HEK293 (cell line): Measurements from ENCODE around the gene CSNK1G1.

Experiments used
- CTCF ChIA-PET: fragments of 350-600 bp; formaldehyde crosslinking; extraction: SDS; loops from one replicate; lab custom pipeline; 2021; ENCODE audit warnings: antibody characterized with exemption; lab: Yijun Ruan, JAX
- POLR2A ChIA-PET: fragments of 300-600 bp; formaldehyde crosslinking; extraction: SDS; loops from one replicate; lab custom pipeline; 2020; ENCODE audit warnings: antibody characterized with exemption, inconsistent platforms; lab: Yijun Ruan, JAX
- H3K27ac ChIP-seq: fragments of 200-500 bp; sonication (Bioruptor generic); 2 replicates; pipeline ENCODE4 v1.5.1; 2014; ENCODE audit warnings: low read depth, low read length, control low read depth, inconsistent platforms; ENCODE audit errors: extremely low read depth
- H3K36me3 ChIP-seq, 2 experiments: fragments of 200-500 bp in 1 of 2; sonication (Bioruptor generic) in 1 of 2; 1 replicate in 1 of 2; 2 replicates in 1 of 2; pipeline ENCODE4 v1.5.1; 2014 to 2017; ENCODE audit warnings: inconsistent platforms in 2 of 2, low read length in 2 of 2; ENCODE audit not compliant: control insufficient read depth in 2 of 2, insufficient read depth in 1 of 2
- H3K4me1 ChIP-seq: fragments of 200-500 bp; sonication (Bioruptor generic); 2 replicates; pipeline ENCODE4 v1.5.1; 2014; ENCODE audit warnings: mild to moderate bottlenecking, low read length, inconsistent platforms; ENCODE audit not compliant: control insufficient read depth, insufficient read depth
- H3K4me3 ChIP-seq: 2 replicates; pipeline ENCODE4 v1.5.1; 2011; ENCODE audit warnings: low read depth, mild to moderate bottlenecking, control low read depth, low read length, moderate library complexity
- H3K9me3 ChIP-seq: fragments of 200-500 bp; sonication (Bioruptor generic); 2 replicates; pipeline ENCODE4 v1.5.1; 2014; ENCODE audit warnings: low read depth, low read length, inconsistent platforms; ENCODE audit not compliant: control insufficient read depth, insufficient read depth
- BCL11B ChIP-seq: fragments of 450-650 bp; formaldehyde crosslinking; IDR thresholded peaks from 2 replicates; pipeline ENCODE4 v1.5.1; 2016; ENCODE audit warnings: low read depth, missing biosample characterization, missing genetic modification characterization
- HOXC10 ChIP-seq: sonication (generic); formaldehyde crosslinking; IDR thresholded peaks from 2 replicates; pipeline ENCODE4 v1.8.1; 2023; ENCODE audit warnings: mild to moderate bottlenecking, missing genetic modification reagents
- KLF1 ChIP-seq: fragments of 450-650 bp; formaldehyde crosslinking; IDR thresholded peaks from 2 replicates; pipeline ENCODE4 v1.5.1; 2016; ENCODE audit warnings: missing biosample characterization, missing genetic modification characterization
- PRDM2 ChIP-seq: fragments of 450-650 bp; formaldehyde crosslinking; IDR thresholded peaks from 2 replicates; pipeline ENCODE4 v1.5.1; 2016; ENCODE audit warnings: missing biosample characterization, missing genetic modification characterization, borderline replicate concordance
- SETDB1 ChIP-seq: IDR thresholded peaks from one replicate; pipeline ENCODE4 v1.6.1; 2017; ENCODE audit warnings: mild to moderate bottlenecking, low read length, moderate library complexity, mixed read lengths; ENCODE audit not compliant: insufficient read length
- TRIM28 ChIP-seq: IDR thresholded peaks from 2 replicates; pipeline ENCODE4 v1.6.1; 2011; ENCODE audit warnings: low read length, control low read depth, borderline replicate concordance
- ZFP41 ChIP-seq: fragments of 450-650 bp; formaldehyde crosslinking; IDR thresholded peaks from 2 replicates; pipeline ENCODE4 v1.5.1; 2016; ENCODE audit warnings: missing biosample characterization, missing genetic modification characterization, borderline replicate concordance
- ZNF146 ChIP-seq: fragments of 450-650 bp; formaldehyde crosslinking; IDR thresholded peaks from 2 replicates; pipeline ENCODE4 v1.5.1; 2016; ENCODE audit warnings: missing biosample characterization, missing genetic modification characterization
- ZNF148 ChIP-seq: fragments of 450-650 bp; formaldehyde crosslinking; IDR thresholded peaks from 2 replicates; pipeline ENCODE4 v1.5.0; 2017; ENCODE audit warnings: missing biosample characterization, missing genetic modification characterization, borderline replicate concordance
- ZNF23 ChIP-seq: fragments of 450-650 bp; formaldehyde crosslinking; IDR thresholded peaks from 2 replicates; pipeline ENCODE4 v1.5.1; 2016; ENCODE audit warnings: missing biosample characterization, missing genetic modification characterization, borderline replicate concordance
- ZNF280C ChIP-seq: fragments of 450-650 bp; formaldehyde crosslinking; IDR thresholded peaks from 2 replicates; pipeline ENCODE4 v1.5.1; 2016; ENCODE audit warnings: missing biosample characterization, missing genetic modification characterization
- ZNF37A ChIP-seq: fragments of 450-650 bp; IDR thresholded peaks from 2 replicates; pipeline ENCODE4 v1.5.1; 2018; ENCODE audit warnings: missing biosample characterization, missing genetic modification characterization
- ZNF473 ChIP-seq: fragments of 450-650 bp; formaldehyde crosslinking; IDR thresholded peaks from 2 replicates; pipeline ENCODE4 v1.5.1; 2017; ENCODE audit warnings: missing biosample characterization, missing genetic modification characterization
- ZNF654 ChIP-seq: fragments of 450-650 bp; formaldehyde crosslinking; IDR thresholded peaks from 2 replicates; pipeline ENCODE4 v1.5.1; 2016; ENCODE audit warnings: low read depth, missing biosample characterization, missing genetic modification characterization
- ZNF658 ChIP-seq: fragments of 450-650 bp; formaldehyde crosslinking; IDR thresholded peaks from 2 replicates; pipeline ENCODE4; 2016; ENCODE audit warnings: missing biosample characterization, missing genetic modification characterization
- ZNF677 ChIP-seq: fragments of 450-650 bp; IDR thresholded peaks from 2 replicates; pipeline ENCODE4 v1.5.0; 2018; ENCODE audit warnings: missing biosample characterization, mild to moderate bottlenecking, missing genetic modification characterization, moderate library complexity
- ZNF707 ChIP-seq: fragments of 450-650 bp; formaldehyde crosslinking; IDR thresholded peaks from 2 replicates; pipeline ENCODE4 v1.5.1; 2016; ENCODE audit warnings: missing biosample characterization, missing genetic modification characterization
- ZNF776 ChIP-seq: fragments of 450-650 bp; formaldehyde crosslinking; IDR thresholded peaks from 2 replicates; pipeline ENCODE4 v1.5.0; 2017; ENCODE audit warnings: missing biosample characterization, missing genetic modification characterization, borderline replicate concordance
- ZNF791 ChIP-seq: fragments of 450-650 bp; formaldehyde crosslinking; IDR thresholded peaks from 2 replicates; pipeline ENCODE4 v1.5.1; 2016; ENCODE audit warnings: missing biosample characterization, missing genetic modification characterization
- ZNF792 ChIP-seq: fragments of 450-650 bp; formaldehyde crosslinking; IDR thresholded peaks from 2 replicates; pipeline ENCODE4 v1.5.1; 2016; ENCODE audit warnings: missing biosample characterization, missing genetic modification characterization
- ZNF837 ChIP-seq: fragments of 450-650 bp; formaldehyde crosslinking; IDR thresholded peaks from 2 replicates; pipeline ENCODE4 v1.5.1; 2016; ENCODE audit warnings: missing biosample characterization, missing genetic modification characterization

Gene CSNK1G1

GRCh38 chr15:64285150-64285549 is 70.8 kb downstream of the CSNK1G1 start (continued):
- TF ChIP-seq ZNF654 (tag by site-specific recombination) (no peak), ZNF148 (no peak)

GRCh38 chr15:64284042-64284441 is 71.9 kb downstream of the CSNK1G1 start:
- H3K9me3 ChIP-seq = no peaks in the 10 kb centered on the region
- H3K27ac ChIP-seq = no peak overlapping the region
- TF ChIP-seq BCL11B (tag by site-specific recombination) = no peak
- TF ChIP-seq ZNF23 (tag by site-specific recombination) = no peak
- TF ChIP-seq ZNF792 (tag by site-specific recombination) = no peak
- TF ChIP-seq ZNF658 = no peak
- TF ChIP-seq ZFP41 (tag by site-specific recombination) = no peak
- TF ChIP-seq TRIM28 = no peak
- TF ChIP-seq SETDB1 = no peak
- no peak for TF ChIP-seq ZNF677
- no peak for TF ChIP-seq ZNF146
- TF ChIP-seq ZNF776 = no peak
- no peak for TF ChIP-seq ZNF707 (tag by site-specific recombination)
- TF ChIP-seq ZNF37A = no peak
- TF ChIP-seq ZNF473 = no peak
- TF ChIP-seq HOXC10 (CRISPR knock-in tag) = no peak
- no peak for TF ChIP-seq ZNF280C
- no peak for TF ChIP-seq KLF1
- no peak for TF ChIP-seq ZNF791
- no peak for TF ChIP-seq ZNF837
- TF ChIP-seq PRDM2 = no peak
- TF ChIP-seq, all 188 proteins: peak for 0
- no peaks in the 10 kb centered on the region for H3K36me3 ChIP-seq
- POLR2A ChIA-PET = no interaction called here
- CTCF ChIA-PET = no interaction called here
- H3K4me1 ChIP-seq = peaks cover under 1% of the 10 kb centered on the region; the same call in 1 of the 2 replicates
- H3K4me3 ChIP-seq = no peak overlapping the region
